ENCODE measurements around the gene SV2B. TPM values are rescaled to one million over a fixed set of nuclear protein-coding genes. Genes with fewer than 3 reads are reported as not detected.

The SV2B gene
- polyA plus RNA-seq, 4 donors: 0.25 to 2.0 TPM; not detected in 2

- FAIRE-seq (no peak), DNase-seq (no peak)
- Histone ChIP-seq H3K4me1 (ENCODE audit: control insufficient read depth in 3 of 3, insufficient read depth in 2 of 3, low read depth in 1 of 3, low read length in 2 of 3) (no peaks in the 10 kb centered on the region), H3K36me3 (ENCODE audit: control insufficient read depth in 3 of 3, insufficient read depth in 2 of 3, low read depth in 1 of 3, low read length in 3 of 3) (no peaks in the 10 kb centered on the region), H3K27ac (ENCODE audit: low read depth in 1 of 3, low read length in 2 of 3) (no peak overlapping the region), H3K27me3 (ENCODE audit: control insufficient read depth in 3 of 3, insufficient read depth in 3 of 3, low read length in 3 of 3) (peaks cover 0 to 3% (median 0%) of the 10 kb centered on the region in 3 donors), H3K9me3 (ENCODE audit: control insufficient read depth in 2 of 2, insufficient read depth in 1 of 2, low read depth in 1 of 2, low read length in 1 of 2) (no peaks in the 10 kb centered on the region), H3K4me3 (ENCODE audit: low read depth in 1 of 3, low read length in 3 of 3) (no peak overlapping the region)
- WGBS, 3 donors: 36 to 49% (median 37%) methylated on average over 6 of the region's 6 CpGs
Measured at GRCh38 chr15:91258415-91258759, 158.3 kb downstream of the SV2B start.

DNA sequence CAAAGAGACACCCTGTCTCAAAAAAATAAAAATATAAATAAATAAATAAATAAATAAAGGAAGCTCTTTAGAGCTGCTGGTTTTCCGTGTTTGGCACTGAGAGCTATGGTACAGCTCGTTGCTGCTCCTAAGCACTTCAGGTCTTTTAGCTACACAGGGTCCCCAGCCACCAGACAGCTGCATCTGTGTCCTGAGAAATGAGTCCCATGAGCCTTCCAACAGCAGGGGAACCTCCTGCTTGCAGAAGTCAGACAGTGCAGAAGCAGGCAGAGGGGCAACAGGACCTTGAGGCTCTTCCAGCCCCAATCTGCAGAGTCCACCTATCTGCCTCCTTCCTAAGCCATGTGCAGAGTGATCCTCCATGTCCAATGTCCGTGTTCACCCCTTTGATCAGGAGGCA is 159.0 kb downstream of the SV2B start:
- Histone ChIP-seq H3K36me3 (ENCODE audit: control insufficient read depth in 3 of 3, insufficient read depth in 2 of 3, low read depth in 1 of 3, low read length in 3 of 3) (no peaks in the 10 kb centered on the region), H3K4me3 (ENCODE audit: low read depth in 1 of 3, low read length in 3 of 3) (no peak overlapping the region), H3K9me3 (ENCODE audit: control insufficient read depth in 2 of 2, insufficient read depth in 1 of 2, low read depth in 1 of 2, low read length in 1 of 2) (no peaks in the 10 kb centered on the region), H3K27me3 (ENCODE audit: control insufficient read depth in 3 of 3, insufficient read depth in 3 of 3, low read length in 3 of 3) (peaks cover 0 to 3% (median 0%) of the 10 kb centered on the region in 3 donors), H3K4me1 (ENCODE audit: control insufficient read depth in 3 of 3, insufficient read depth in 2 of 3, low read depth in 1 of 3, low read length in 2 of 3) (no peaks in the 10 kb centered on the region), H3K27ac (ENCODE audit: low read depth in 1 of 3, low read length in 2 of 3) (no peak overlapping the region)
- 61 to 72% (median 62%) methylated on average over 3 of the region's 3 CpGs for WGBS, 3 donors
- FAIRE-seq (no peak), DNase-seq (no peak)

DNA sequence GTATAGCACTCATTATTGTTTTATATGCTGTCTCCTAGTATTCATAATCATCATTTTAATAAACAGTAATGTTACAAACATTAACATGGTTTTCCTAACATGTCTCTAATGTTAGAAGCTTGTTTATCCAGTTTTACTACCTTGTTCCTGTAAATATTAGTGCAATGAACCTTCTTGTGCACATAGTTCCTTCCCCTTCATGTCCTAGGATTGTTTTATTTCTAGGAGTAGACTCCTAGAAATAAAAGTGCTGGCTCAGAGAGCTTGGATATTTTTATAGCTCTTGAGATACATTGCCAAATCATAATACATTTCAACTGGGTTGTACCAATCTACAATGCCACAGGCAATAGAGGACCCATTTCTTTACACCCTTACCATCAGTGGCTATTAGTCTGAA is 161.3 kb downstream of the SV2B start:
- Histone ChIP-seq H3K9me3 (ENCODE audit: control insufficient read depth in 2 of 2, insufficient read depth in 1 of 2, low read depth in 1 of 2, low read length in 1 of 2) (no peaks in the 10 kb centered on the region), H3K27me3 (ENCODE audit: control insufficient read depth in 3 of 3, insufficient read depth in 3 of 3, low read length in 3 of 3) (peaks cover 0 to 3% (median 0%) of the 10 kb centered on the region in 3 donors), H3K27ac (ENCODE audit: low read depth in 1 of 3, low read length in 2 of 3) (no peak overlapping the region), H3K4me3 (ENCODE audit: low read depth in 1 of 3, low read length in 3 of 3) (no peak overlapping the region), H3K36me3 (ENCODE audit: control insufficient read depth in 3 of 3, insufficient read depth in 2 of 3, low read depth in 1 of 3, low read length in 3 of 3) (no peaks in the 10 kb centered on the region), H3K4me1 (ENCODE audit: control insufficient read depth in 3 of 3, insufficient read depth in 2 of 3, low read depth in 1 of 3, low read length in 2 of 3) (no peaks in the 10 kb centered on the region)
- no peak for FAIRE-seq
- no peak for DNase-seq

DNA sequence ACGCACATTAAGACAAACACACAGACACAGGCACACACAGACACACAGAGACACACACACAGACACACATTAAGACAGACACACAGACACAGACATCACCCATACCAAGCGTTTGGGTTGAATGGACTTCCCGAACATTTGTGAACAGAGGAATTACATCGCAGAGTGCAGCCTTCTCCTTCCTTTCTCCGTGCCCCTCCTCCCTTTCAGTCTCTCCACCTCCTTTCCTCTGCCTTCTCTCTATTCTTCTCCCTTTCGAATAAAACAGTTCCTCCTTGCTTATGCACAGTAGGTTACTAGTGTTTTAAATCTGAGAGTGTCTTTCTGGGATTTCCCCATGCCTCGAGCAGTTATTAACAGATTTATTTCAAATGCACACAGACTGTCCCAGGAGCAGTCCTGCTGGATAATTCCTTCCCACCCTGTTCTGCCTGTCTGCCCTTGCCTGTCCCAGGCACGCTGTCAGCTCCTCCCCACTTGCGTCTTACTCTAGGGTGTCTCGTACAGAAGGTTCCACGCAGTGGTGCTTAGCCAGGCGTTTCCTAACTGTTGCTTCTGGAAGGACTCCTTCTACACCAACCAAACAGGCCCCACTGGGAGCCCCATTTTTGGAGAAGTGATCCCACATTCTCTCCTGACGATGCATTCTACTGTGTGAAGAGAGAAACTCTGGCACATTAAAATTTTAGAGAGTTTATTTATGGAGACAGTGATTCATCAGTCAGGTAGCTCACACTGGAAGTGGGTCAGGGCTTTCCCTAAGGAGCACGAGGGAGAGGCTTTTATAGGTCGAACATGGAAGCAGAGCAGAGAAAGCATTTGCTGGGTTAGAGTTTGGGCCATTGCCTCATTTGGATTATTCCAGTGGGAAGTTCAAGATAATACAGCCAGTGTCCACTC is 163.8 kb downstream of the SV2B start:
- no peaks in the 10 kb centered on the region for H3K4me1 ChIP-seq (ENCODE audit: control insufficient read depth in 3 of 3, insufficient read depth in 2 of 3, low read depth in 1 of 3, low read length in 2 of 3)
- peaks cover 0 to 3% (median 0%) of the 10 kb centered on the region in 3 donors for H3K27me3 ChIP-seq (ENCODE audit: control insufficient read depth in 3 of 3, insufficient read depth in 3 of 3, low read length in 3 of 3)
- no peaks in the 10 kb centered on the region for H3K36me3 ChIP-seq (ENCODE audit: control insufficient read depth in 3 of 3, insufficient read depth in 2 of 3, low read depth in 1 of 3, low read length in 3 of 3)
- 54 to 62% (median 61%) methylated on average over 15 of the region's 15 CpGs for WGBS, 3 donors
- DNase-seq (no peak), FAIRE-seq (no peak)
- H3K27ac ChIP-seq (ENCODE audit: low read depth in 1 of 3, low read length in 2 of 3): no peak overlapping the region
- H3K9me3 ChIP-seq (ENCODE audit: control insufficient read depth in 2 of 2, insufficient read depth in 1 of 2, low read depth in 1 of 2, low read length in 1 of 2): no peaks in the 10 kb centered on the region
- H3K4me3 ChIP-seq (ENCODE audit: low read depth in 1 of 3, low read length in 3 of 3): no peak overlapping the region

- no peaks in the 10 kb centered on the region for H3K4me1 ChIP-seq (ENCODE audit: control insufficient read depth in 3 of 3, insufficient read depth in 2 of 3, low read depth in 1 of 3, low read length in 2 of 3)
- DNase-seq: no peak
- H3K9me3 ChIP-seq (ENCODE audit: control insufficient read depth in 2 of 2, insufficient read depth in 1 of 2, low read depth in 1 of 2, low read length in 1 of 2): no peaks in the 10 kb centered on the region
- no peak overlapping the region for H3K27ac ChIP-seq (ENCODE audit: low read depth in 1 of 3, low read length in 2 of 3)
- 68 to 74% (median 73%) methylated on average over 11 of the region's 11 CpGs for WGBS, 3 donors
- no peak overlapping the region for H3K4me3 ChIP-seq (ENCODE audit: low read depth in 1 of 3, low read length in 3 of 3)
- H3K27me3 ChIP-seq (ENCODE audit: control insufficient read depth in 3 of 3, insufficient read depth in 3 of 3, low read length in 3 of 3): no peaks in the 10 kb centered on the region
- FAIRE-seq: no peak
- H3K36me3 ChIP-seq (ENCODE audit: control insufficient read depth in 3 of 3, insufficient read depth in 2 of 3, low read depth in 1 of 3, low read length in 3 of 3): no peaks in the 10 kb centered on the region
Measured at GRCh38 chr15:91264651-91265351, 164.7 kb downstream of the SV2B start.

DNA sequence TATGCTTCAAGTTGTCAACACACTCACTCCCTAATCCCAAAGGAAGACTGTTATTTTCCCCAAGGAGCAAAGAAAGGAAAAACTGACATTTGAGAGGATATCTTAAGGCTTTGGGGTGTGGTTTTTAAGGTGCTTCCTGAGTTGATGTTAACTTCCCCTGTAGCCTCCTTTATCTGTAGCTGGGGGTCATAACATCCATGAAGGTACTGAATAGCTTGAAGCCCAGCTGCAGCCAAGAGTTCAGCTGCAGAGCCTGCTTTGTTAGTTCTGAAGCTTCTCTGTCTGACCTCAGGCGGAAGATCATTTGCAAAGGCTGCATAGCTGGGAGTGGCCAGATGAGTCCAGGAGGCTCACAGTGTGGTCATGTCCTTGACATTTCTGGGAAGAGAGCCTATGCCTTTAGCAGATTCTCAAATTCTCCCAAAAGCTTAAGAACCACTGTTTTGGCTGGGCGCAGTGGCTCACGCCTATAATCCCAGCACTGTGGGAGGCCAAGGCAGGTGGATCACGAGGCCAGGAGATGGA is 165.4 kb downstream of the SV2B start:
- FAIRE-seq (no peak), DNase-seq (no peak)
- Histone ChIP-seq H3K4me3 (ENCODE audit: low read depth in 1 of 3, low read length in 3 of 3) (no peak overlapping the region), H3K9me3 (ENCODE audit: control insufficient read depth in 2 of 2, insufficient read depth in 1 of 2, low read depth in 1 of 2, low read length in 1 of 2) (no peaks in the 10 kb centered on the region), H3K27ac (ENCODE audit: low read depth in 1 of 3, low read length in 2 of 3) (no peak overlapping the region), H3K36me3 (ENCODE audit: control insufficient read depth in 3 of 3, insufficient read depth in 2 of 3, low read depth in 1 of 3, low read length in 3 of 3) (no peaks in the 10 kb centered on the region), H3K27me3 (ENCODE audit: control insufficient read depth in 3 of 3, insufficient read depth in 3 of 3, low read length in 3 of 3) (no peaks in the 10 kb centered on the region), H3K4me1 (ENCODE audit: control insufficient read depth in 3 of 3, insufficient read depth in 2 of 3, low read depth in 1 of 3, low read length in 2 of 3) (no peaks in the 10 kb centered on the region)
- 78 to 84% (median 78%) methylated on average over 4 of the region's 4 CpGs for WGBS, 3 donors

GRCh38 chr15:91268510-91268909 is 168.5 kb downstream of the SV2B start:
- H3K27ac ChIP-seq (ENCODE audit: low read depth in 1 of 3, low read length in 2 of 3): no peak overlapping the region
- DNase-seq (no peak), FAIRE-seq (no peak)
- H3K27me3 ChIP-seq (ENCODE audit: control insufficient read depth in 3 of 3, insufficient read depth in 3 of 3, low read length in 3 of 3): no peaks in the 10 kb centered on the region
- H3K4me1 ChIP-seq (ENCODE audit: control insufficient read depth in 3 of 3, insufficient read depth in 2 of 3, low read depth in 1 of 3, low read length in 2 of 3): no peaks in the 10 kb centered on the region
- no peaks in the 10 kb centered on the region for H3K9me3 ChIP-seq (ENCODE audit: control insufficient read depth in 2 of 2, insufficient read depth in 1 of 2, low read depth in 1 of 2, low read length in 1 of 2)
- H3K4me3 ChIP-seq (ENCODE audit: low read depth in 1 of 3, low read length in 3 of 3): no peak overlapping the region
- no peaks in the 10 kb centered on the region for H3K36me3 ChIP-seq (ENCODE audit: control insufficient read depth in 3 of 3, insufficient read depth in 2 of 3, low read depth in 1 of 3, low read length in 3 of 3)
- WGBS, 3 donors: 77 to 86% (median 78%) methylated on average over 11 of the region's 11 CpGs

GRCh38 chr15:91270747-91271146 is 170.7 kb downstream of the SV2B start:
- no peak overlapping the region for H3K27ac ChIP-seq (ENCODE audit: low read depth in 1 of 3, low read length in 2 of 3)
- H3K4me1 ChIP-seq (ENCODE audit: control insufficient read depth in 3 of 3, insufficient read depth in 2 of 3, low read depth in 1 of 3, low read length in 2 of 3): no peaks in the 10 kb centered on the region
- no peaks in the 10 kb centered on the region for H3K27me3 ChIP-seq (ENCODE audit: control insufficient read depth in 3 of 3, insufficient read depth in 3 of 3, low read length in 3 of 3)
- 78 to 86% (median 80%) methylated on average over 15 of the region's 15 CpGs for WGBS, 3 donors
- H3K36me3 ChIP-seq (ENCODE audit: control insufficient read depth in 3 of 3, insufficient read depth in 2 of 3, low read depth in 1 of 3, low read length in 3 of 3): no peaks in the 10 kb centered on the region
- H3K4me3 ChIP-seq (ENCODE audit: low read depth in 1 of 3, low read length in 3 of 3): no peak overlapping the region
- no peak for DNase-seq
- FAIRE-seq: no peak
- peaks cover 0 to 4% of the 10 kb centered on the region in 2 donors for H3K9me3 ChIP-seq (ENCODE audit: control insufficient read depth in 2 of 2, insufficient read depth in 1 of 2, low read depth in 1 of 2, low read length in 1 of 2)

Measured in small intestine (tissue), 7 donors.